Measurements from ENCODE around the gene LGSN. TPM values are rescaled to one million over a fixed set of nuclear protein-coding genes. Genes with fewer than 3 reads are reported as not detected.

The LGSN gene
- total and polyA plus RNA-seq, 2 of the 13 experiments (the other 11 are each of a cell fraction or from before 2014, with no cell fraction given) = 0.13 to 0.63 TPM

DNA sequence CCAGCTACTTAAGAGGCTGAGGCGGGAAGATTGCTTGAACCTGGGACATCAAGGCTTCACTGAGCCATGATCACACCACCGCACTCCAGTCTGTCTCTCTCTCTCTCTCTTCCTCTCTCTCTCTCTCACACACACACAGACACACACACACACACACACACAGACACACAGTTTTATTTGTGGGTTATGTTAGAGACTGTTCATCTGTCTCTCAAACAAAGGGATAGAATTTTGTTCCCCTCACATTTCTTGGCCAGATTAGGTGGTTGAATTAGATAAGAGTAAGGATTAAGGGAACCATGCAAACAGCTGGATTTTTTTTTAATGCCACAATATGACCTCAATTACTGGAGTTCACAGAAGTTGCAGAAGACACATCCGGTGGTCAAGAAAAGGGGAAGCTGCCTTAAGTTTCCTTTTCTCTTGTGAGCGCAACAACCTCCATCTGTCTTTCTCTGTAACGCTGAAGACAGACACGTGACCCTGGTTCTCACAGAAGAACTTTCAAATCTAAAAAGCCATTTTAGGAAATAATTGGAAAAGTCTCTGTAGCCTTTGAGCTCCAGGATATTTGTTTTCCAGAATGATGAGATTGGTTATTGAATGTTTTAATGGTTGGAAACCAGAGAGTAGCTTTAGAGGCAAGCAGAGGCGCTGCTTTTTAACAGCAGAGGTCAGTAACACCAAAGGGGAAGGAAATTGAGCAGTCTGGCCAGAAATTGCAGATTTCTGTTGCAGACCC lies 32.9 kb upstream of the LGSN start (continued):
- TF ChIP-seq, protein P1, sequence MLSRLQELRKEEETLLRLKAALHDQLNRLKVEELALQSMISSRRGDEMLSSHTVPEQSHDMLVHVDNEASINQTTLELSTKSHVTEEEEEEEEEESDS (CRISPR knock-in tag; IDR thresholded peaks at IDR 0.05; ENCODE audit: borderline replicate concordance) = no peak
- TF ChIP-seq ZNF20 (CRISPR knock-in tag; IDR thresholded peaks at IDR 0.05) = no peak
- TF ChIP-seq, protein P2, sequence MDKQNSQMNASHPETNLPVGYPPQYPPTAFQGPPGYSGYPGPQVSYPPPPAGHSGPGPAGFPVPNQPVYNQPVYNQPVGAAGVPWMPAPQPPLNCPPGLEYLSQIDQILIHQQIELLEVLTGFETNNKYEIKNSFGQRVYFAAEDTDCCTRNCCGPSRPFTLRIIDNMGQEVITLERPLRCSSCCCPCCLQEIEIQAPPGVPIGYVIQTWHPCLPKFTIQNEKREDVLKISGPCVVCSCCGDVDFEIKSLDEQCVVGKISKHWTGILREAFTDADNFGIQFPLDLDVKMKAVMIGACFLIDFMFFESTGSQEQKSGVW (CRISPR knock-in tag; IDR thresholded peaks at IDR 0.05; ENCODE audit: borderline replicate concordance) = no peak
- no peak for TF ChIP-seq ASH2L (IDR thresholded peaks at IDR 0.05; ENCODE audit: insufficient read length, low read depth, low read length)
- no peak for TF ChIP-seq BORCS8-MEF2B (CRISPR knock-in tag; IDR thresholded peaks at IDR 0.05)
- TF ChIP-seq SMAD9 (CRISPR knock-in tag; IDR thresholded peaks at IDR 0.05) = no peak
- TF ChIP-seq FOXK1 (CRISPR knock-in tag; IDR thresholded peaks at IDR 0.05; ENCODE audit: borderline replicate concordance, low read depth) = peak; percentile 66; the same call in 1 of the 2 replicates
- TF ChIP-seq DPF2 (CRISPR knock-in tag; IDR thresholded peaks at IDR 0.05; ENCODE audit: borderline replicate concordance, low read depth) = no peak
- TF ChIP-seq FOXJ3 (CRISPR knock-in tag; IDR thresholded peaks at IDR 0.05; ENCODE audit: borderline replicate concordance) = peak; percentile 89; the same call in 1 of the 2 replicates
- TF ChIP-seq CEBPG (CRISPR knock-in tag; IDR thresholded peaks at IDR 0.05) = peak; percentile 73
- no peak for TF ChIP-seq ATRX (CRISPR knock-in tag; IDR thresholded peaks at IDR 0.05; ENCODE audit: borderline replicate concordance)
- TF ChIP-seq, protein P3, sequence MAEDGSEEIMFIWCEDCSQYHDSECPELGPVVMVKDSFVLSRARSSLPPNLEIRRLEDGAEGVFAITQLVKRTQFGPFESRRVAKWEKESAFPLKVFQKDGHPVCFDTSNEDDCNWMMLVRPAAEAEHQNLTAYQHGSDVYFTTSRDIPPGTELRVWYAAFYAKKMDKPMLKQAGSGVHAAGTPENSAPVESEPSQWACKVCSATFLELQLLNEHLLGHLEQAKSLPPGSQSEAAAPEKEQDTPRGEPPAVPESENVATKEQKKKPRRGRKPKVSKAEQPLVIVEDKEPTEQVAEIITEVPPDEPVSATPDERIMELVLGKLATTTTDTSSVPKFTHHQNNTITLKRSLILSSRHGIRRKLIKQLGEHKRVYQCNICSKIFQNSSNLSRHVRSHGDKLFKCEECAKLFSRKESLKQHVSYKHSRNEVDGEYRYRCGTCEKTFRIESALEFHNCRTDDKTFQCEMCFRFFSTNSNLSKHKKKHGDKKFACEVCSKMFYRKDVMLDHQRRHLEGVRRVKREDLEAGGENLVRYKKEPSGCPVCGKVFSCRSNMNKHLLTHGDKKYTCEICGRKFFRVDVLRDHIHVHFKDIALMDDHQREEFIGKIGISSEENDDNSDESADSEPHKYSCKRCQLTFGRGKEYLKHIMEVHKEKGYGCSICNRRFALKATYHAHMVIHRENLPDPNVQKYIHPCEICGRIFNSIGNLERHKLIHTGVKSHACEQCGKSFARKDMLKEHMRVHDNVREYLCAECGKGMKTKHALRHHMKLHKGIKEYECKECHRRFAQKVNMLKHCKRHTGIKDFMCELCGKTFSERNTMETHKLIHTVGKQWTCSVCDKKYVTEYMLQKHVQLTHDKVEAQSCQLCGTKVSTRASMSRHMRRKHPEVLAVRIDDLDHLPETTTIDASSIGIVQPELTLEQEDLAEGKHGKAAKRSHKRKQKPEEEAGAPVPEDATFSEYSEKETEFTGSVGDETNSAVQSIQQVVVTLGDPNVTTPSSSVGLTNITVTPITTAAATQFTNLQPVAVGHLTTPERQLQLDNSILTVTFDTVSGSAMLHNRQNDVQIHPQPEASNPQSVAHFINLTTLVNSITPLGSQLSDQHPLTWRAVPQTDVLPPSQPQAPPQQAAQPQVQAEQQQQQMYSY (CRISPR knock-in tag; IDR thresholded peaks at IDR 0.05) = no peak
- TF ChIP-seq CREB1 (IDR thresholded peaks at IDR 0.05) = no peak
- TF ChIP-seq CREB1 (CRISPR knock-in tag; IDR thresholded peaks at IDR 0.05) = peak; percentile 69
- TF ChIP-seq ZFP1 (CRISPR knock-in tag; IDR thresholded peaks at IDR 0.05) = peak; percentile 85; the same call in 1 of the 2 replicates
- TF ChIP-seq, protein P4, sequence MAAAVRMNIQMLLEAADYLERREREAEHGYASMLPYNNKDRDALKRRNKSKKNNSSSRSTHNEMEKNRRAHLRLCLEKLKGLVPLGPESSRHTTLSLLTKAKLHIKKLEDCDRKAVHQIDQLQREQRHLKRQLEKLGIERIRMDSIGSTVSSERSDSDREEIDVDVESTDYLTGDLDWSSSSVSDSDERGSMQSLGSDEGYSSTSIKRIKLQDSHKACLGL (CRISPR knock-in tag; IDR thresholded peaks at IDR 0.05) = no peak
- TF ChIP-seq ZNF761 (CRISPR knock-in tag; conservative IDR thresholded peaks at IDR 0.05) = no peak
- TF ChIP-seq EEA1 (CRISPR knock-in tag; IDR thresholded peaks at IDR 0.05; ENCODE audit: borderline replicate concordance) = no peak
- TF ChIP-seq NFATC3 (CRISPR knock-in tag; IDR thresholded peaks at IDR 0.05) = no peak
- TF ChIP-seq SSRP1 (CRISPR knock-in tag; IDR thresholded peaks at IDR 0.05) = peak; percentile 88; the same call in 1 of the 2 replicates
- peak; percentile 25 for TF ChIP-seq XRCC5 (optimal IDR thresholded peaks at IDR 0.05; ENCODE audit: low read length)
- TF ChIP-seq, protein P5, sequence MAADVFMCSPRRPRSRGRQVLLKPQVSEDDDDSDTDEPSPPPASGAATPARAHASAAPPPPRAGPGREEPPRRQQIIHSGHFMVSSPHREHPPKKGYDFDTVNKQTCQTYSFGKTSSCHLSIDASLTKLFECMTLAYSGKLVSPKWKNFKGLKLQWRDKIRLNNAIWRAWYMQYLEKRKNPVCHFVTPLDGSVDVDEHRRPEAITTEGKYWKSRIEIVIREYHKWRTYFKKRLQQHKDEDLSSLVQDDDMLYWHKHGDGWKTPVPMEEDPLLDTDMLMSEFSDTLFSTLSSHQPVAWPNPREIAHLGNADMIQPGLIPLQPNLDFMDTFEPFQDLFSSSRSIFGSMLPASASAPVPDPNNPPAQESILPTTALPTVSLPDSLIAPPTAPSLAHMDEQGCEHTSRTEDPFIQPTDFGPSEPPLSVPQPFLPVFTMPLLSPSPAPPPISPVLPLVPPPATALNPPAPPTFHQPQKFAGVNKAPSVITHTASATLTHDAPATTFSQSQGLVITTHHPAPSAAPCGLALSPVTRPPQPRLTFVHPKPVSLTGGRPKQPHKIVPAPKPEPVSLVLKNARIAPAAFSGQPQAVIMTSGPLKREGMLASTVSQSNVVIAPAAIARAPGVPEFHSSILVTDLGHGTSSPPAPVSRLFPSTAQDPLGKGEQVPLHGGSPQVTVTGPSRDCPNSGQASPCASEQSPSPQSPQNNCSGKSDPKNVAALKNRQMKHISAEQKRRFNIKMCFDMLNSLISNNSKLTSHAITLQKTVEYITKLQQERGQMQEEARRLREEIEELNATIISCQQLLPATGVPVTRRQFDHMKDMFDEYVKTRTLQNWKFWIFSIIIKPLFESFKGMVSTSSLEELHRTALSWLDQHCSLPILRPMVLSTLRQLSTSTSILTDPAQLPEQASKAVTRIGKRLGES (CRISPR knock-in tag; IDR thresholded peaks at IDR 0.05; ENCODE audit: borderline replicate concordance) = no peak

Measured in HepG2 (cell line).